Ureter (tissue), 1 donor: ENCODE measurements around the gene WDR59. TPM values are rescaled to one million over a fixed set of nuclear protein-coding genes. Genes with fewer than 3 reads are reported as not detected.
"Not testable (repeated sequence)": the region's sequence is repeated elsewhere in the genome, so short reads cannot be mapped to it uniquely, and the experiment has no call there.

Experiments used
- DNase-seq: peaks from one replicate; pipeline ENCODE4 v3.0.0-alpha.2; 2020; ENCODE audit warnings: low spot score
- total RNA-seq: library from RNA; stranded (reverse); gene quantifications from one replicate; pipeline ENCODE4 v1.2.4, GENCODE V29; 2023
- donor health status: DM: yes; HTN: yes; CAD: no.

Gene WDR59, protein sequence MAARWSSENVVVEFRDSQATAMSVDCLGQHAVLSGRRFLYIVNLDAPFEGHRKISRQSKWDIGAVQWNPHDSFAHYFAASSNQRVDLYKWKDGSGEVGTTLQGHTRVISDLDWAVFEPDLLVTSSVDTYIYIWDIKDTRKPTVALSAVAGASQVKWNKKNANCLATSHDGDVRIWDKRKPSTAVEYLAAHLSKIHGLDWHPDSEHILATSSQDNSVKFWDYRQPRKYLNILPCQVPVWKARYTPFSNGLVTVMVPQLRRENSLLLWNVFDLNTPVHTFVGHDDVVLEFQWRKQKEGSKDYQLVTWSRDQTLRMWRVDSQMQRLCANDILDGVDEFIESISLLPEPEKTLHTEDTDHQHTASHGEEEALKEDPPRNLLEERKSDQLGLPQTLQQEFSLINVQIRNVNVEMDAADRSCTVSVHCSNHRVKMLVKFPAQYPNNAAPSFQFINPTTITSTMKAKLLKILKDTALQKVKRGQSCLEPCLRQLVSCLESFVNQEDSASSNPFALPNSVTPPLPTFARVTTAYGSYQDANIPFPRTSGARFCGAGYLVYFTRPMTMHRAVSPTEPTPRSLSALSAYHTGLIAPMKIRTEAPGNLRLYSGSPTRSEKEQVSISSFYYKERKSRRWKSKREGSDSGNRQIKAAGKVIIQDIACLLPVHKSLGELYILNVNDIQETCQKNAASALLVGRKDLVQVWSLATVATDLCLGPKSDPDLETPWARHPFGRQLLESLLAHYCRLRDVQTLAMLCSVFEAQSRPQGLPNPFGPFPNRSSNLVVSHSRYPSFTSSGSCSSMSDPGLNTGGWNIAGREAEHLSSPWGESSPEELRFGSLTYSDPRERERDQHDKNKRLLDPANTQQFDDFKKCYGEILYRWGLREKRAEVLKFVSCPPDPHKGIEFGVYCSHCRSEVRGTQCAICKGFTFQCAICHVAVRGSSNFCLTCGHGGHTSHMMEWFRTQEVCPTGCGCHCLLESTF
- 111 TPM for total RNA-seq

DNA sequence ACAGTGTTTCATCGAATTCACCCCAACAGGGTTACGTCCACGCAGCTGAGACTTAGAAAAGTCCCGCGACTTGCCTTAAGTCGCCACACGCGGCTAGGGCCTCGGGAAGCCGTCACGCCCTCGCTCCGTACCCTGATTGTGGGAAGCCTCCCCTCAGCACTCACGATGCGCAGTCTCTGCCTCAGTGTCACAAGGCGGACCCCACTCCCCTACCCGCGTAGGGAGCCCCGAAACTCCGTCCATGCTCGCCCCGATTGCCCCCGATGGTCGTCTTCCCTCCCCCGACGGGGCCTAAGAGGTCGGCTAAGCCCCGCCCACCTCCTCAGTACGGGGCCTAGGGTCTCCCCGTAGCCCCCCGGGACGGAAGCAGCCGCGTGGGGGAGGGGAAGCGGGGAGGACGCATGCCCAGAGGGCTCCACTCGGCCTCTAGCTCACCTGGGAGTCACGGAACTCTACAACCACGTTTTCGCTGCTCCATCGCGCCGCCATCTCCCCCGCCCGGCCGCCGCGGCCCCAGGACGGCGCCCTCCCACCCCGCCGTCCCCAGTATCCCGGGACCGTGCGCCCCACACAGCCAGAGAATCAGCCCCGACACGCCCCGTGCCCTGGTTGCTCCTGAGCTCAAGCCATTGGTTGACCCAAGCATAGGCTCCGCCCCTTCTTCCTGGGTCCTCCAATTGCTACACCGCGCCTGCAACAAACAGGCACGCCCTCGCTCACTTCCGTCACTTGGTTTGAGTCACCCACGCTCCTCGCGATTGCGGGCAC, at the start of gene WDR59:
Gene WDR59, minus strand, starts transcription at position 595 of the 768 bp plus-strand sequence. Its CDS starts 106 bp downstream, at position 489.
- peak; percentile 99 for DNase-seq

DNA sequence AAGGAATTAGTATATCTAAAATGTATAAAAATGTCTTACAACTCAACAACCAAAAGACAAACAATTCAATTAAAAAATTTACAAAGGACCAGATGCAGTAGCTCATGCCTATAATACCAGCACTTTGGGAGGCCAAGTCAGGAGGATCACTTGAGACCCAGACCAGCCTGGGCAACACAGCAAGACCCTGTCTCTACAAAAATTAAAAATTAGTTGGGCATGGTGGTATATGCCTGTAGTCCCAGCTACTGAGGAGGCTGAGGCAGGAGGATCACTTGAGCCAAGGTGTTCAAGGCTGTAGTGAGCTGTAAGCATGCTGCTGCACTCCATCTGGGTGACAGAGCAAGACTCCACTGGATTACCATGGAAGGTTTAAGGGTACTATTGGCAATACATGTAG, 47.7 kb upstream of the WDR59 start:
- no peak for DNase-seq

DNA sequence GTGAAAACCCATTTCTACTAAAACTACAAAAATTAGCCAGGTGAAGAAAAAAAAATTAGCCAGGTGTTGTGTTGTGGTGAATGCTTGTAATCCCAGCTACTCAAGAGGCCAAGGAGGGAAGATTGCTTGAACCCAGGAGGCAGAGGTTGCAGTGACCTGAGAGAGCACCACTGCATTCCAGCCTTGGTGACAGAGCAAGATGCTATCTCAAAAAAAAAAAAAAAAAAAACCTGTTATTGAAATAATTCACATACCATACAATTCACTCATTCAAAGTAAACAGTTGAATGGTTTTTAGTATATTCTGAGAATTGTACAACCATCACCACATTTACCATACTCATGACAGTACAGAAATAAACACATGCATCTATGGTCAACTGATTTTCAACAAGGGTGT, 44.9 kb upstream of the WDR59 start:
- DNase-seq = no peak

DNA sequence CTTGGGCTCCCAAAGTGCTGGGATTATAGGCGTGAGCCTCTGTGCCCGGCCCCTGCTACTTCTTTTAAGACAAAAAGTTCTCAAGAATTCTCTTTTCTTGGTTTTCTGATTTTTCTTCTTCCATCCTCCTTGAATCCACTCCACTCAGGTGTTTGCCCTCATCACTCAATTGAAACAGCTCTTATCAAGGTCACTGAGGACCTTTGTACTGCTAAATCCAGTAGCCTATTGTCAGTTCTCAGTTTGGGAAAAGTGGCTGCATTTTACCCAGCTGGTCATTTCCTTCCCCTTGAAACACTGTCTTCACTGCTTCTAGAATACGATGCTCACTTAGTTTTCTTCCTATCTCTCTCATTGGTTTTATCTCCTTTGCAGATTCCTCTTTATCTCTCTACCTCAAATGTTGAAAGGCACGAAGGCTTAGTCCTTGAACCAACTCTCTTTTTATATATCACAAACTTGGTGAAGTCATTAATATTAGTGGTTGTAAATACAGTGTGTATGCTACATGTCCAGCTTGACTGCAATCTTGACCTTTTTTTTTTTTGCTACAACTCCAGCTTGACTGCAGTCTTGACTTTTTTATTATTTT, 43.7 kb upstream of the WDR59 start:
- no peak for DNase-seq

DNA sequence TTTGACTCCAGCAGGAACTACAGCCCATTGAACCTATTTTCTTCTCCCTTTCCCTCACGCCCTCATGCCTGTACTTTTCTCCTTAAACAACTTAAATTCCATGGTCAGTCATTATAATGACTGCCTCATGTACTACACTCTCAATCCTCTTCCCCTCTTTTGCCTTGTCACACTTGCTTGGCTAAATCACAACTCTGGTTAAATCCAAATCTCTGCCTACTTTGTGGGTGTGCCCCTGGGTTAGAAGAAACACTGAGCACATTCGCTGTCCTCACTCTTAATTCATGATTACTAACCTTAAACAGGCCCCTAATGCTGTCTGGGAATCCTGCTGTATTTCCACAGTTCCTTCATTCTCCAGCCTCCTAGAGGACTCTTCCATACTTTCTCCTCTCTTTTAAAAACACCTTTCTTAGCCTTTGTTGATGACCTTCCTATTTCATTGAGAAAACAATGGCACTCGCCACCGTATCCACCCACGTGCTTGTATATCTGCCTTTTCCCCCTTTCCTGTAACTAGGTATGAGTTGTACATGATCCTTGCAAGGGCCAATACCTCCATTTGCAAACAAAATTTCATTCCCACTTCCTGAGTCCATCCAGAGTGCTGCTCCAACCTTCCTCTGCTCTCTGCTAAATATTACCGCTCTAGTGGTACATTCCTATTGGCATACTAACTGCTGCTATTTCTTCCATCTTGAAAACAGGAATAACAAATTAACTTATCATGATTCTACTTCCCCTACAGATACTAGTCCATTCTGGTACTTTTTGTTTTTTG, 42.8 kb upstream of the WDR59 start:
- DNase-seq = no peak

DNA sequence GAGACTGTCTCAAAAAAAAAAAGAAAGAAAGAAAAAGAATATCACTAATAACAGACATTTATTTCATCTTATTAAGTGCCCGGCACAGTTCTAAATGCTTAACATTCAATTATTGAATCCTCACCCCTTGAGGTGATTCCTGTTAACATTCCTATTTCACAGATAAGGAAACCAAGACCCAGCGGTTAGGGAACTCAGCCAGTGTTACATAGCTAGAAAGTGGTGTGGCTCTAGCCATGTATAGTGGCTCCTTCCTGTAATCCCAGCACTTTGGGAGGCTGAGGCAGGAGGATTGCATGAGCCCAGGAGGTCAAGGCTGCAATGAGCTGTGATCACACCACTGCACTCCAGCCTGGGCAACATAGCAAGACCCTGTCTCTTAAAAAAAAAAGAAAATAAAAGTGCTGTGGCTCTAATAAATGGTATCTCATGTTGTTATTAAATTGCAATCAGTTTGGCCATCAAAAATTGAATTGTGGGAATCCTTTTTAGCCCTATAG, 42.0 kb upstream of the WDR59 start:
- DNase-seq = no peak

DNA sequence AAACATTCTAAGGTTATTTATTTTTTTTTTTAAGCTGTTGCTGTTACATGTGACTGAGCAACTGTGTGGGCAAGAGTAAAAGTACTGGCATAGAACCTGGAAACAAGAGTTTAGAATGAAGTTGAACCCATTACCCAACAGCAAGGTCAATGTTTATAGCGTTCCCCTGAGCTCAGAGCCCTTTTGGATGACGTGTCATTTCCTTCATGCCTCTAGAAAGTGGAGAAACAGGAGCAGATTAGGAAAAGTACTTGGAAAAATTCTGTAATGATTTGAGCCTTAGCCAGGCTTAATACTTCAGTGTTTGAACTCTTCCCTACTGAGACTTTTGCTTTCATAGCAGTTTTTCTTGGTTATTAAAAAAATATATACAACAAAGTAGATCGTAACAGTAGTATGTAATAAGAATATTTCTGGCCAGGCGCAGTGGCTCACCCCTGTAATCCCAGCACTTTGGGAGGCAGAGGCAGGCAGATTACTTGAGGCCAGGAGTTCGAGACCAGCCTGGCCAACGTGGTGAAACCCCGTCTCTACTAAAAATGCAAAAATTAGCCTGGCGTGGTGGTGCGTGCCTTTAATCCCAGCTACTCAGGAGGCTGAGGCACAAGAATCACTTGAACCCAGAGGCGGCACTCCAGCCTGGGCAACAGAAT, 41.4 kb upstream of the WDR59 start:
- not testable (repeated sequence) for DNase-seq

DNA sequence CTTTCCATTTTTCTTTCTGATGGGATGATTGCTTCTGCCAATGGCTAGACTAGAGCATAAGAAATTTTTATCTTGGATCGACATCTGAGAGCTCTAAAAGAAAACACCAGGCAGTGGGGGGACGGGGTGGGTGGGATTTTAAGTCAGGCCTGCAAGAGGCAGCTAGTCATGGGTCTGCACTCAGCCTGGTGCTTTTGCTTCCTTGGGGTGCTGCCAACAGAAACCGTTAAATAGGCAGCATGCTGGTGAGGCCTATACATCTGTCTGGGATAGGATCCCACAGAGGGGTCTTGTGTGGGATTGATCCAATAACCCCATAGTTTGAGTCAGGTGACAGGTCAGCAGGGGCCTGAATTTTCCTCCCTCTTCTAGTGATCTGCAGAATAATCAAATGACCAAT, 40.8 kb upstream of the WDR59 start:
- DNase-seq = no peak

DNA sequence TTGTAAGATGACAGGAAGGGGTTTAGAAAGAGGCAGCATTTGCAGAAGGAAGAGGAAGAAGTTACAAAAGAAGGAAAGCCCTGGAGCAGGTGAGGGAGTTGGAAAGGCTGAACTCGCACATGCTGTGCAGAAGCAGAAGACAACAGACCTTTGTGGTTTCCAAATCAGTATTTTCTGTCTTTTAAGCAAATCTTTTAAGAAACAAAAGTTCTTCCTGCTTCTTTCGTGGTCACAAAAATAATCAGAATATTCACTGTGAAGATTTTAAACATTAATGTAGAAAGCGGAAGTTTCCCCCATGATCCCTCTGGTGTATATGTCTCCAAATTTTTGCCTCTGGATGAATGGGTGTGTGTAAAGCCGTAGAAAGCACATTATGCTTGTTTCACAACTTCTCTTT, 39.7 kb upstream of the WDR59 start:
- no peak for DNase-seq

DNA sequence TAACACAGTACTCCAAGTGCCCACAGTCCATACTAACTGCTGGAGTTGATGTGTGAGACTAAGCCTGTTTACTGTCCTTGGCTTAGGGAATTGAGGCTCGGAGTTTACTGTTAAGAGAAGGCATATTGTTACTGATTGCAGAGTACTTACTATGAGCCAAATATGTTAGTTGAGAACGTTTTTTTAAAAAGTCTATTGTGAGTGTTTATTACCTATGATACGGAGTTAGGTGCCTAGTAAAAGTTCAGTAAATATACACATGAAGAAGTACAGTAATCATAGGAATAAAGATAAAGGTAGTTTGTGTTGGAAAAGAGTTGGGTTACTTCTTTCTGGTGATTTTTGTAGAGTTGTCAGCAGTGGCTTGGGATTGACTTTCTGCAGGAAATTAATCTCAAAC, 39.3 kb upstream of the WDR59 start:
- DNase-seq = no peak

DNA sequence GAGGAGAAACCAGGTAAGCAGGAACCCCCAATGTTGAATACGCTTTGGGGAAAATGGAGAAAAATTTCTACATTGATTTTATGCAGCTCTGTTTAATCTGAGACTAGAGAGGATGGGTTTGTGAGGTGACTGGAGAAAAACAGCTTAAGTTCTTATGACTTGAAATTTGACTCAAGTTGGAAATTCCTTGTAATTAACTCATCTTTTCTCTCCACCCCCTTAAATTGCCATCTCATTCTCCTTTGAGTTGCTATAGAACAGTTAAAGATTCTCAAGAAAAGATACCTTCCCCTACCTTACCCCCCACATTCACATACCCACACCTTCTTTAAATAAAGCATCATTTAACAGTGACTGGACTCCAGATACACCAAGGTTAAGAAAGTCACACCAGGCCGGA, 38.1 kb upstream of the WDR59 start:
- DNase-seq = no peak

DNA sequence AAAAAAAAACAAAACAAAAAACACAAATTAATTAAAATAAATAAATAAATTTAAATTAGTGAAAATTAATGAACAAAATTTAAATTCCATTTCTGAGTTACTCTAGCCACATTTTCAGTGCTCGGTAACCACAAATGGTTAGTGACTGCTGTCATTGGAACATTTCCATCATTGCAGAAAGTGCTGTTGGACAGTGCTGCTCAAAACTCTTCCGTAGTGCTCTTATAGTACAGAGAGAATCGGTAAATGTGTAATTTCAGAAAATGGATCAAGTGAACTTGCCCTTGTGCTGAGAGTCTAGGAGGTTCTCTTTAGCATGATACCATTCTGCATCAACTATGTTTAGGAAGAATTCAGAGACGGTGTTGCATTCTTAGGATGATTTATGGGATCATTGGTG, 37.6 kb upstream of the WDR59 start:
- DNase-seq = no peak

DNA sequence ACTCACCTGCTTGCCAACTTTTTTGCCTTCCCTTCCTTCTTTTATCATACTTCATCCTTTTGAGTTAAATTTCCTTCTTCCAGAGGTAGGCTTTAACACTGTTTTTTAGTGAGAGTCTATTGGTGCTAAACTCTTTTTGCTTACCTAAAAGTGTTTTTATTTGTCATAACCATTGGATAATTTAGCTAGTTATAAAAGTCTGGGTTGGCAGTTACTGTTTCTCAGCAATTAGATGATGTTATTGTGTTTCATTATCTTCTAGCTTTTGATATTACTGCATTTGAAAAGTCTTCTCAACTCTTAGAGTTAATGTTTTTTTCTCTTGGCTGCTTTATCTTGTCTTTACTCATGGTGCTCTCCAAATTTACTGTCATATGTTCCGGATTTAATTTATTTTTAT, 36.5 kb upstream of the WDR59 start:
- DNase-seq = no peak

DNA sequence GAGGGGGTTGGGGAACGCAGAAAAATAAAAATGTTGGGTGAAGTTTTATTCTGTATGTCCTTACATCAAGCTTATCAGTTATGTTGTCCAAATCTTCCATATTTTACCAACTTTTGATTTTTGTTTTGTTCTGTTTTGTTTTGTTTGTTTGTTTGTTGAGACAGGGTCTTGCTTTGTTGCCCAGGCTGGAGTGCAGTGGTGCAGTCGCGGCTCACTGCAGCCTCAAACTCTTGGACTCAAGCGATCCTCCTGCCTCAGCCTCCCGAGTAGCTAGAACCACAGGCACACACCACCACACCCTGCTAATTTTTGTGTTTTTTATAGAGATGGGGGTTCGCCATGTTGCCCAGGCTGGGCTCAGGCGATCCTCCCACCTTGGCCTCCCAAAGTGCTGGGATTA, 34.7 kb upstream of the WDR59 start:
- DNase-seq = no peak

DNA sequence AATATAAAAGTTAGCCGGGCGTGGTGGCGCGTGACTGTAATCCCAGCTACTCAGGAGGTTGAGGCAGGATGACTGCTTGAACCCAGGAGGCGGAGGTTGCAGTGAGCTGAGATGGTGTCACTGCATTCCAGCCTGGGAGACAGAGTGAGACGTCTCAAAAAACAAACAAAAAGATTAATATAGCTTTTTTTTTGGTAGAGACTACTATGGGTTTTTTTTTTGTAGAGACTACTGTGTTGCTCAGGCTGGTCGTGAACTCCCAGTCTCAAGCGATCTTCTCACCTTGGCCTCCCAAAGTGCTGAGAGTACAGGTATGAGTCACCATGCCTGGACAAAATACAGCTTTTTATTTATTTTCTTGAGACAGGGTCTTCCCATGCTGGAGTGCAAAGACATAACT, 34.1 kb upstream of the WDR59 start:
- no peak for DNase-seq

DNA sequence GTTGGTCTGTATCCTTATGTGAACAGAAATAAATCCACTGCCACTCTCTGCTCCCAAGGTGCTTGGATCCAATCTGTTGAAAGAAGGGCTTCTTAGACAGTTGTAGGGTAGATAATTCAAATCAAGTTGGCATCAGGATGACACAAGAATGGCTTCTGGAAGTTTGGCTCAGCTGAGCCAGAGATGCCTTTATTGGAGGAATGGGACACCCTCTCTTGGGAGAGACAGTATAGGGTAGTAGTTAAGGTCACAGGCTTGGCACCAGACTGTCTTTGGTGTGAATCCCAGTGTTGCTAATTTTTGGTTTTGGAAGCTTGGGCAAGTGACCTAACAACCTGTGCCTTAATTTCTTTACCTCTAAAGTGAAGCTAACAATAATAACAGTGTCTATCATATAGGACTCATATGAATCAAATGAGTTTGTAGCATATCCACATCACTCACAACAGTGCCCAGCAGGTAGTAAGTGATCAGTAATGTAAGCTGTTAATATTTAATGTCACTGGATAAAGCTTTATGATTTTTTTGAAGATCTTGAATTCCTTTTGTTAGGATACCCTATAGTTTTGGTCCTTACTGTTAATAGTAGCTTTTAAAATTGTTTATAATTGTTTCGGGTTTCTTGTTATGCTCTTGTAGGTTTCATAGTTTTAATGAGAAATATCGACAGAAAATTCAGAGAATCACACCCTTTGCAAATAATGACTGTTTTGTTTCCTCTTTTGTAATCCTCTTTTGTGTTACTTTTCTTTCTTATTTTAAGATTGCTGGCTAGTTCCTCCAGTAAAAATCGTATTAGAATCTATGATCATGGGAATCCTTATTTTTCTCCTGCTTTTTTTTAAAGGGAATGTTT, 33.0 kb upstream of the WDR59 start:
- DNase-seq = no peak

DNA sequence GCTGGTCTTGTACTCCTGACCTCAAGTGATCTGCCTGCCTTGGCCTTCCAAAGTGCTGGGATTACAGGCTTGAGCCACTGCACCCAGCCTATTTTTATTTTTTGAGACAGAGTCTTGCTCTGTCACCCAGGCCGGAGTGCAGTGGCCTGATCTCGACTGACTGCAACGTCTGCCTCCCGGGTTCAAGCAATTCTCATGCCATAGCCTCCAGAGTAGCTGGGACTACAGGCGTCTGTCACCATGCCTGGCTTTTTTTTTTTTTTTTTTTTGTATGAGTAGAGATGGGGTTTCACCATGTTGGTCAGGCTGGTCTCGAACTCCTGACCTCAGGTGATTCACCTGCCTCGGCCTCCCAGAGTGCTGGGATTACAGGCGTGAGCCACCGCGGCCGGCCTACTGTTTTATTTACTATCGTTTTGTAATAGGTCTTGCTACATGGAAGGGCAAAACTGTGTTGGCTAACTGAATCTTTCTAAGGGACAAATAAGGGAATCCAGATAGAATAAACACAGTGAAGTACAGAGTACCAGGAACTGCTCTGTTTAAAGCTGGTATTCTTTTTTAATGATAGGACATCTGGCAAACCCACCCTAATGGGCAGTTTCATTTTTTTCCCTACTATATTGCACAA, 31.6 kb upstream of the WDR59 start:
- not testable (repeated sequence) for DNase-seq

DNA sequence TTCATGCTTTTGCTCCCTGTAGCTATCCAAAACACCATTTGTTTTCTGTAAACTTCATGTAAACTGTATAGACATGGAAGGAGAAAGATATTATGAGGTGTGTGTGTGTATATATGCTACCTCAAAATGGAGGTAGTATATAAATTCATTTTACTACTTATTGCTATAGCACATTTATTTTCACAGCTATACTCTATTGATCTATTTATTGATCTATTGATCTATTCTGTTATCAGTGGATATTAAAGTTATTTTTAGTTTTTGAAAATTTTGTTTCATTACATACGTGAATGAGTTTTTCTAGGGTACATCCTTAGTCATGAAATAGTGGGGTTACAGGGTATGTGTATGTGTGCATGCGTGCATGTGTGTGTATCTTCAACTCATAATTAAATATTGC, 29.4 kb upstream of the WDR59 start:
- DNase-seq = no peak

DNA sequence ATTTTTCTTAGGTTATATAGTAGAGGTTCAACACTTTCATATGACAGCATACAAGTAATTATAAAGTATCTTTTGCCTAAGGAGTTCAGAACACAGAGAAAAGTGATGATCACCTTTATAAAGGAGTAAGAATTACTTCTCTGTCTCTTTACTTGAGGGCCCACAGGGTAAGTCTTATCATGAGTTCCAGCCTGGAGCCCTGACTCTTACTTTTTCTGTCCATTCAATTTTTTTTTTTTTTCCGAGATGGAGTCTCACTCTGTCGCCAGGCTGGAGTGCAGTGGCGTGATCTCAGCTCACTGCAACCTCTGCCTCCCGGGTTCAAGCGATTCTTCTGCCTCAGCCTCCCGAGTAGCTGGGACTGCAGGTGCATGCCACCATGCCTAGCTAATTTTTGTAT, 28.2 kb upstream of the WDR59 start:
- not testable (repeated sequence) for DNase-seq
